GM12873 (cell line): ENCODE results near the gene RPS6KA5.

Experiments
- CTCF ChIP-seq: IDR thresholded peaks from 2 replicates; pipeline ENCODE4 v1.5.1; 2012; ENCODE audit warnings: low read depth, mild to moderate bottlenecking, moderate library complexity, low read length, control low read depth; ENCODE audit not compliant: insufficient read depth; ENCODE audit errors: missing control alignments

The RPS6KA5 gene

GRCh38 chr14:90804292-90805083 lies 256.0 kb downstream of the RPS6KA5 start:
- no peak for TF ChIP-seq CTCF

GRCh38 chr14:90803249-90803648 lies 257.2 kb downstream of the RPS6KA5 start:
- no peak for TF ChIP-seq CTCF

GRCh38 chr14:90799420-90799819 lies 261.0 kb downstream of the RPS6KA5 start:
- no peak for TF ChIP-seq CTCF

GRCh38 chr14:90797919-90798318 lies 262.5 kb downstream of the RPS6KA5 start:
- TF ChIP-seq CTCF = no peak
